ENCODE data around the gene C1orf94.
A peak's percentile ranks its signal among the peaks of the same experiment; 100 is the strongest.
"Not testable (repeated sequence)": the region's sequence is repeated elsewhere in the genome, so short reads cannot be mapped to it uniquely, and the experiment has no call there.

Gene C1orf94

DNA sequence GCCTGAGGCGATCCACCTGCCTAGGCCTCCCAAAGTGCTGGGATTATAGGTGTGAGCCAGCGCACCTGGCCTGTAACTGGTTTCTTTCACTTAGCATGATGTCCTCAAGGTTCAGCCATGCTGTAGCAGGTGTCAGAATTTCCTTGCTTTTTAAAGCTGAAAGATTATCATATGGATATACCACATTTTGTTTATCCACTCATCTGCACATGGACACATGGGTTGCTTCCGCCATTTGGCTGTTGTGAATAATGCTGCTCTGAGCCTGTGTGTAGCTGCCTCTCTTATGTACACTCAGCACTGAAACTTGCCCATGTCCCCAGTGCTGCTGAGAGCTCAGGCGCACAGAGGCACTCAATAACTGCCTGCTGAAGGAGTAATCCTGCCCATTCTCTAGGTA is 23.5 kb upstream of the C1orf94 start:
- Histone ChIP-seq H3K9me3 (ENCODE audit: control insufficient read depth, insufficient read depth, low read length) (no peaks in the 10 kb centered on the region), H3K9ac (ENCODE audit: low read depth, low read length) (no peak overlapping the region), H3K36me3 (ENCODE audit: insufficient read depth, low read length) (no peaks in the 10 kb centered on the region), H3K4me1 (ENCODE audit: insufficient read depth, low read length) (peaks cover 18% of the 10 kb centered on the region)

DNA sequence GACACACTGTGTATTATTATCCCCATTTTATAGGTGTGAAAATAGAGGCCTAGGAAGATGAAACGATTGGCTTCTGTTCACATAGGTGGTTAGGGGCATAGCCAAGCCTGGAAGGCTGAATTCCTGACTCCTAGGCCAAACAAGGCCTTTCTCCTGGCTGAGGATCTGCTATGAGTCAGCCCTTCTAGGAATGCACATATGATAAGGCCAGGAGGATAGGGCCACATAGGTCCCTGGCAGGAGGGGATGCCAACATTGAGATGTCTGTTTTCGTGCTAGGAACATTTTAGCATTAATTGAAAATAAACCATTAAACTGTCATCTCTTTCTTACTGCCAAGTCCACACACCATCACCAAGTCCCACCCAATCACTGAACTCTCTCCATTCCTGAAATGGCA is 20.8 kb upstream of the C1orf94 start:
- Histone ChIP-seq H3K9ac (ENCODE audit: low read depth, low read length) (no peak overlapping the region), H3K9me3 (ENCODE audit: control insufficient read depth, insufficient read depth, low read length) (no peaks in the 10 kb centered on the region), H3K36me3 (ENCODE audit: insufficient read depth, low read length) (no peaks in the 10 kb centered on the region), H3K4me1 (ENCODE audit: insufficient read depth, low read length) (0 out of 2 replicates have a peak, but pooled peaks cover 8% of the 10 kb centered on the region)

DNA sequence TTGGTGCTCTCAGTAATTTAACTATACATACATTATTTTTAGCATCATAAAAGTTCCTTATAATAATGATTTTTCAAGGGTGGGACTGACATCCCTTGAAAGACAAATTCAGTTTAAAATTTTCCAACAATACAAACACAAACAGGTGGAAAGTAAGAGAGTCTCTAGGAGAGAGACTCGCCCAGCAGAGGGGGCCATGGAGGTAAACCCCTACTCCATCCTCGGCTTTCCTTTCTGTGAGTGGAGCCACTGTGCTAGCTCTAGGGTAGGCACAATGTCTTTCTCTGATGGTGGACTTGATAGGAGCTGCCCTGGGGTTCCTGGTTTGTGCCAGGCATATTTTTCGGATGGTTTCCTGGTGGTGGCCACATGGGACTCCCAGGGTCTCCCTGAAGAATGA is 20.0 kb upstream of the C1orf94 start:
- Histone ChIP-seq H3K9ac (ENCODE audit: low read depth, low read length) (no peak overlapping the region), H3K4me1 (ENCODE audit: insufficient read depth, low read length) (0 out of 2 replicates have a peak, but pooled peaks cover 8% of the 10 kb centered on the region), H3K9me3 (ENCODE audit: control insufficient read depth, insufficient read depth, low read length) (no peaks in the 10 kb centered on the region), H3K36me3 (ENCODE audit: insufficient read depth, low read length) (no peaks in the 10 kb centered on the region)

DNA sequence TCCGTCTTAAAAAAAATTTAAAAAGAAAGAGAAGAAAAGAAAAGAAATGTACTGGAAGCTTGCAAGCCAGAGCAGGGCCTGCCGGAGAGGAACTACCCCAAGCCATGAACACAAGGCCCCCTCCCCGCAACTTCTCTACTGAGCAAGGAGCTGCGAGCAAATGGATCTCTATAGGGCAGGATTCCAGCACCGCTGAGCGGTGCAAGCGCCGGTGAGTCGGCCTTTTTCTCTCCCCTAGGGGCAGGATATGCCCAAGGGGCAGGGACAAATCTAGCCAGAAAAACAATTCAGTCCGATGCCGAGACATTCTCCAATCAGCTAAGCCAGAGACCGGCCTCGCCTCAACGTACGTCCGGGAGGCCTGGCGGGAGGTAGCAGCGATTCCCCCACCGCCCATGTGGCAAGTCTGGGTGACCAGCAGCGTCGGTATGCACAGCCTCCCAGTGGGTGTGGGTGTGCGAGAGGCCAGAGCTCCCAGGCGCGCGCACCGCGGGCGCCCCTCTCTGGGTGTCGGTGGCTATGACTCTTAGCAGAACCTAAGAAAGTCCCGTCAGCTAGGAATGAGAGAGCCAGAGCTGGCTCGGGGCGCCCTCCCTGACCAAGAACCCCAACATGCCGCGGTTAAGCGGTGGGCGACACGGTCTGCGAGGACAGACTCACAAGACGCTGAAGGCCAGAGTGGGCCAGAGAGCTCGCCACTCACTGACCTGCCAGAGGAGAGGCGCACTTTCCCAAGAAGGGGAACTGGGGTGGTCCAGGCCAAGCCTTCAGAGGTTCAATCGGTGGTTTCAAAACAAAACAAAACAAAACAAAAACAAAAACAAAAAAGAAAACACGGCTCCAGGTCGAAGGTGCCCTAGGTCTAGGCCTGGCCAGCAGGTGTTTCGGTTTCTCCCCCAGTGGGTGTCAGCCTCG is 13.6 kb upstream of the C1orf94 start:
- H3K9me3 ChIP-seq (ENCODE audit: control insufficient read depth, insufficient read depth, low read length) = no peaks in the 10 kb centered on the region
- peak overlapping the region; percentile 73 for H3K9ac ChIP-seq (ENCODE audit: low read depth, low read length)
- no peaks in the 10 kb centered on the region for H3K4me1 ChIP-seq (ENCODE audit: insufficient read depth, low read length)
- no peaks in the 10 kb centered on the region for H3K36me3 ChIP-seq (ENCODE audit: insufficient read depth, low read length)

DNA sequence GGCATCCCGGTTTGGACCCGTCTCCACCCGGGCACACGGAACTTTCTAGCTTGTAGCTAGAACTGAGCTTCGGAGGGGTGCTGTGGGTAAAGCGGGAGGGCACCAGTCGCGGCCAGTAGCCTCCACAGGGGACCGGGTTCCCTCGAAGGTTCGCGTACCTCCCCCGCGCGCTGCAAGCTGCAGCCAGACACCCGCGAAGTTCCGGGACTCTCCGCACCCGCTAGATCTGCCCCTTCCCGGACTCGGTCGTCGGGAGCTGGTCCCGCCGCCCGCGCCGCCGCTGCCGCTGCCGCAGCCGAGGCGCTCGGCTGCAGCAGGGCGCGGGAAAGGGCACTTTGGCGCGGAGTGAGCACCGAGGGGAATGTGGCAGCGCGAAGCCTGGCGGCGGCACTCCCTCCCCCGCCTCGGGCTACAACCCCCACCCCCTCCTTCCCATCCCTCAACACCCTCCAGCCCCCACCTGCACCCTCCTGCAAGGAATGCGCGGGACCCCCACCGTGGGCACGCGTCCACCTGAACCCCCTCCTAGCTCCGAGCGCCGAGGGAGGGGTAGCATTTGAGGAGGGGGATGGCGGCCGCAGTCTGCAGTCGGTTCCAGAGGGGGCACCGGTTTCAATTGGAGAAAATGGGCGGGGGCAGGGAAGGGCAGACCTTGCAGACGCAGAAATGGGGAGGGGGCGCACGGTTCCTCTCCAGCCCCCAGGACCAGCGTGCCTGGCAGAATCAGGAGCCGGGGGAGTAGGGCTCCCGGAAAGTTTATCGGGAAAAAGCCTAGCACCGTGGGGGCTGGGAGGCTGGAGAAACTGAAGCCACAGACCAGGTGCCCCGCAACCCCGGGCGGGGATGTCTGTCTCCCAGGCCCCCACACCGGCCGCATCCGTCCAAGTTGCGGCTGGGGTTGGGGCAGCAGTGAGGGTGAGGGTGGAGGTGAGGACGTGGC is 12.6 kb upstream of the C1orf94 start:
- H3K9ac ChIP-seq (ENCODE audit: low read depth, low read length) = peak overlapping the region; percentile 73
- H3K4me1 ChIP-seq (ENCODE audit: insufficient read depth, low read length) = 0 out of 2 replicates have a peak, but pooled peaks cover 3% of the 10 kb centered on the region
- H3K36me3 ChIP-seq (ENCODE audit: insufficient read depth, low read length) = no peaks in the 10 kb centered on the region
- no peaks in the 10 kb centered on the region for H3K9me3 ChIP-seq (ENCODE audit: control insufficient read depth, insufficient read depth, low read length)

DNA sequence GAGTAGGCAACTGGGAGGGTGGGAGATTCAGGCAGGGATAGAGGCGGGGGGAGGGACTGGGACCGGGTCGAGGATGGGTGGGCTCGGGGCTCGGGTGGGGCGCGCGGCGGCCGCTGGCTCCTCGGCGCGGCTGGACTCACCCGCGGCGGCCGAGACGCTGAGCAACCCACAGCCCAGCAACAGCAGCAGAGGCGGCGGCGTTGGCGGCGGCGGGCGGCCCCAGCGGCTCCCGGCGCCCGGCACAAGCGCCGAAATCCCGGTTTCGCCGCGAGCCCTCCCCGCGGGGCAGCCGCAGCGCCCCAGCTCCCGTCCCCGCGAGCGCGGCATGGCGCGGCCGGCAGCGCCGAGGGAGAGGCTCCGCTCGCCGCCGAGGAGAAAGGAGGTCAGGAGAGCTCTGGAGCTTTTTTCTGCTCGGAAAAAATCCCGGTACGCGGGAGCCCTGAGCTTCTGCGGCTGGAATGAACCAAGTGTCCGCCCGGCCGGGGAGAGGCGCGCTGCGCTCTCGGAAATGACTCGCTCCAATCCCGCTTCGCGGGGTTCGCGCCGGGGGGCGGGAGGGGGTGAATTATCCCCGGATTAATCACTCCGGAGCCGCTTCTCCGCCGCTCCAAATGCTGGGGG is 11.8 kb upstream of the C1orf94 start, which contains the start of gene CSMD2:
Gene CSMD2, minus strand, starts transcription at position 460 of the 621 bp plus-strand sequence. Its CDS starts 133 bp downstream, at position 327.
- Histone ChIP-seq H3K36me3 (ENCODE audit: insufficient read depth, low read length) (no peaks in the 10 kb centered on the region), H3K4me1 (ENCODE audit: insufficient read depth, low read length) (peaks cover 3% of the 10 kb centered on the region; the same call in 1 of the 2 replicates), H3K9ac (ENCODE audit: low read depth, low read length) (peak within 1 kb of the TSS; percentile 73), H3K9me3 (ENCODE audit: control insufficient read depth, insufficient read depth, low read length) (no peaks in the 10 kb centered on the region)

DNA sequence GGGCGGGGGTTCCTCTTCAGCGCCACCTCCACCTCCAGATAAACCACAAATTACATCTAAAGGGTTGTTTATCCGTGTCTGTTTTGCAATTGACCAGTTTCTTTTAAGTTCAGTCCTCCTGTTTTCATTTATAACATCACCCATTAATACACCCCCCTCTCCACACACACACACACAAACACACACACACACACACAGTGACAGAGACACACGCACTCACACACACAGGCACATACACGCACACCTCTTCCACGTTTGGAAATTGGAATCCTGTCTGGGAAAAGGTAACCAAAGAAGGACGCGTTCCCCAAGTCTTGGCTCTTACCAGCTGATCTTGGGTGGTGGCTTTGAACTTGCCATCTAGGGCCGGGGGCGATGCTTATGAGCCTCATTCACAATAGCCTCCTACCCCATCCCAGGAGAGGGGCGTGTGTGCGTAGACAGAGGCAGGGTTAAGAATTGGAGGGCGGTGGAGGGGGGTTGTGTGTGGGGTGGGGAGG is 11.2 kb upstream of the C1orf94 start:
- Histone ChIP-seq H3K9ac (ENCODE audit: low read depth, low read length) (peak overlapping the region; percentile 73), H3K4me1 (ENCODE audit: insufficient read depth, low read length) (peaks cover 3% of the 10 kb centered on the region; the same call in 1 of the 2 replicates), H3K36me3 (ENCODE audit: insufficient read depth, low read length) (no peaks in the 10 kb centered on the region), H3K9me3 (ENCODE audit: control insufficient read depth, insufficient read depth, low read length) (no peaks in the 10 kb centered on the region)

DNA sequence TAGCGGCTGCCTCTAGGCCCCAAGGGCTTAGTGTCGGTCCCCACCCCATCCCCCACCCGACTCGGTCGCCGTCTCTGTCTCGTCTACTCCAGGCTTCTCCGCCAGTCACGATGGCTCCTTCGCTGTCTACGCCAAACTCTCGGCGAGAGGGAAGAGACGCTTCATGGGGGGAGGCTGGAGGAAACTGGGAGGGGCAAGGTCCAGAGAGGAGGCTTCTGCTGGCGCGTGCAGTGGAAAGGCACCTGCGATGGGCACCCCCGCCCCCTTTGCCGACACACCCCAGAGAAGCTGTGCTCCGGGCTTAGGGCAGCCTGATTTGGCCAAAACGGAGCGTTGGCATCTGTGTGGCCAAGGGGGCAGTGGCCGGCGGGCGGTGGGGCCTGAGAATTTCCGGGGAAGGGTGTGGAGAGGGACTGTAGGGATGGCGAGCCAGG is 10.5 kb upstream of the C1orf94 start:
- Histone ChIP-seq H3K9me3 (ENCODE audit: control insufficient read depth, insufficient read depth, low read length) (no peaks in the 10 kb centered on the region), H3K36me3 (ENCODE audit: insufficient read depth, low read length) (no peaks in the 10 kb centered on the region), H3K4me1 (ENCODE audit: insufficient read depth, low read length) (peaks cover 3% of the 10 kb centered on the region; the same call in 1 of the 2 replicates), H3K9ac (ENCODE audit: low read depth, low read length) (peak overlapping the region; percentile 66)

DNA sequence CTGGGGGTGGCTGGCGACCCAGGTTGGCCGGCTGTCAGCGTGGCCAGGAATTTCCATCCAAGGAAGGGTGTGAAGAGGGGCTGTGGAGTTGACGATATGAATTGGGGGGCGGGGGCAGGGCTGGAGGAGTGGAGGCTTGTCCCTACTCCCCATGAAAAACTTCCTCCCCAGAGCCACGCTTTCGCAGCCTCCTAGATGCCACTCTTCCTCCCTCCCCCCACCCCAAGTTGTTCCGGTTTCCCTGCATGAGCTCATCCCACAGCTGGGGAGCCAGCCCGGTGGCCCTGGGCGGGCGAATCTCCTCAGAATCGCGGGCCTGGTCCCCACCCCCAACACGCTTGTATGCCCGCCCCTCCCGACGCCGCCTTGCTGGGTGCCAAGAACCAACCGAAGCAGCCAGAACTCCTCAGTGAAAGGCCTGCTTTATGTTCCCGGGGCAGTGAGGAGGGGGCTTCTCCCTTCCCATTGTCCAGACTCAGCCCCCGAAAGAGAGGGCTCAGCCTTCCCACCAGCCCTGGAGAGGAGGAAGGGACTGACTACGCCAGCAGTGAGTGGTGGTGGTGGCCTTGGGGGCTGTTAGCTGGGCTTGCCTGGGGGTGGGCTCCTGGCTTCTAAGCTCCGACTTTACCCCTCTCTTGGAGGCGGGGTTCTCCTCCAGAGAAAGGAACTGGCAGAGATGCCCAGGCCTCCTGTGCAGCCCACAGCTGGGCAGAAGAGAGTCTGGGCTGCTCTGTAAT is 9.9 kb upstream of the C1orf94 start:
- H3K4me1 ChIP-seq (ENCODE audit: insufficient read depth, low read length) = peaks cover 3% of the 10 kb centered on the region
- H3K36me3 ChIP-seq (ENCODE audit: insufficient read depth, low read length) = no peaks in the 10 kb centered on the region
- H3K9me3 ChIP-seq (ENCODE audit: control insufficient read depth, insufficient read depth, low read length) = no peaks in the 10 kb centered on the region
- peak overlapping the region; percentile 66 for H3K9ac ChIP-seq (ENCODE audit: low read depth, low read length)

DNA sequence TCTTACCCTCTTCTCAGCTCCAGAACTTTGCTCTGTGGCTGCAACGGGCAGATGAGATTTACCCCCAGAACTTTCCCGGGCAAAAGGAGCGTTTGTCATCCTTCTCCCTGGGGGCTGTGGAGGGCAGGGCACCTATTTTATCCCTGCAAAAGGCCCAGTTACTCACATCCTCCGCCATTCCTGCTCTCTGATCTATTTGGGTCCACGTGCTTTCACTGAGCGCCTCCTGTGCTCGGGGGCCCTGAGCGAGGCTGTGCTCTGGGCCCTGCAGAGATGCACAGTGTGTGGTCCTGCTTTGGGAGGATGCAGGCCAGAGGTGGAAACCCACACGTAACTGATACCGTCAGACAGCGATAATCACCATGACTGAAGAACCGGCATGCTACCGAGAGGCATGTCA is 9.3 kb upstream of the C1orf94 start:
- Histone ChIP-seq H3K4me1 (ENCODE audit: insufficient read depth, low read length) (peaks cover 3% of the 10 kb centered on the region), H3K9me3 (ENCODE audit: control insufficient read depth, insufficient read depth, low read length) (no peaks in the 10 kb centered on the region), H3K36me3 (ENCODE audit: insufficient read depth, low read length) (no peaks in the 10 kb centered on the region), H3K9ac (ENCODE audit: low read depth, low read length) (peak overlapping the region; percentile 66)

DNA sequence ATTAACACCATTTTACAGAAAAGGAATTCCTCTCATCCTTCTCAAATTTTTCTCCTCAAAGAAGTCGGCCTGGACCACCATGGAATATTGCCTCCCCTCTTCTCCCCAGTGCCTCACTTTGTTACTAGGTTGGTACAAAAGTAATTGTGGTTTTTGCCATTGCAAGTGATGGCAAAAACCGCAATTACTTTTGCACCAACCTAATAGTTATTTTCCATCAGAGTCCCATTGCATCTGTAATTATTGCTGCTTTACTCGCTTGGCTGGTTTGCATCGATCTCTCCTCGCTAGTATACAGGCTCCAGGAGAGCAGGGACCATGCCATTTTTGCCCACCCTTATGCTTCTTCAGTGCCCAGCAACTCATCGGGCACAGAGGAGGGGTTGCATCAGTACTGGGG is 963 bp upstream of the C1orf94 start:
- no peaks in the 10 kb centered on the region for H3K9me3 ChIP-seq (ENCODE audit: control insufficient read depth, insufficient read depth, low read length)
- peaks cover 14% of the 10 kb centered on the region for H3K4me1 ChIP-seq (ENCODE audit: insufficient read depth, low read length)

DNA sequence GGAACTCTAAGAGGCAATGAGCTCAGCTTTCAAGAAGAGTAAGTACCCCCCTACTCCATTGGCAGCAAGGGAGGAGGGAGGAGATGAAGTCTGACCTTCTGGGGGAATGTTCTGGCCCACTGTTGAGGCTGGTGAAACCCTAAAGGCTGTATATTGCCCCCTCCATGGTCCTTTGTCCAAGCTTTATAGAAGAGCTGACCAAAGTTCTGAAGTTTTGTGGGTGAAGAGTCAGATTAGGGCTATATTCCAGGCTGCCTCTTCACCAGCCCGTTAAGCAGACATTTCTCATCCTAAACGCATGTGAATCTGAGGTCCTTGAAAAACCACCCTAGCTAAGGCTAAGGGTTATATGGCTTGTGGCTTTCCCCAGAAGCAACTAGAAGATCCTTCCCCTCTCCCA is 1.4 kb downstream of the C1orf94 start:
- H3K4me1 ChIP-seq (ENCODE audit: insufficient read depth, low read length) = peaks cover 9% of the 10 kb centered on the region; the same call in 1 of the 2 replicates
- no peaks in the 10 kb centered on the region for H3K36me3 ChIP-seq (ENCODE audit: insufficient read depth, low read length)
- no peaks in the 10 kb centered on the region for H3K9me3 ChIP-seq (ENCODE audit: control insufficient read depth, insufficient read depth, low read length)
- H3K9ac ChIP-seq (ENCODE audit: low read depth, low read length) = no peak overlapping the region

More for the DNA sequence above, 963 bp upstream of the C1orf94 start:
- no peaks in the 10 kb centered on the region for H3K36me3 ChIP-seq (ENCODE audit: insufficient read depth, low read length)
- no peak overlapping the region for H3K9ac ChIP-seq (ENCODE audit: low read depth, low read length)

DNA sequence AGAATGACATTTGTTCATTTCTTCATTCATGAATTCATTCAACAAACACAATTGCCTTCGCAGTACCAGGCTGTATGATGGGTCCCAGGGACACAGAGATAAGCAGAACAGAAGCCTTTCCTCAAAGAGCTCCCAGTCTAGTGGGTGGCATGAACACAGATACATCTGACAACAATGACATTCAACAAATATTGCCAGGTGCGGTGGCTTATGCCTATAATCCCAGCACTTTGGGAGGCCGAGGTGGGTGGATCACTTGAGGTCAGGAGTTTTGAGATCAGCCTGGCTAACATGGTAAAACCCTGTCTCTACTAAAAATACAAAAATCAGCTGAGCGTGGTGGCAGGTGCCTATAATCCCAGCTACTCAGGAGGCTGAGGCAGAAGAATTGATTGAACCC is 6.7 kb downstream of the C1orf94 start:
- not testable (repeated sequence) for H3K9me3 ChIP-seq (ENCODE audit: control insufficient read depth, insufficient read depth, low read length); H3K36me3 ChIP-seq (ENCODE audit: insufficient read depth, low read length); H3K9ac ChIP-seq (ENCODE audit: low read depth, low read length)
- peaks cover 20% of the 10 kb centered on the region for H3K4me1 ChIP-seq (ENCODE audit: insufficient read depth, low read length)
